WERI-Rb-1 (cell line): ENCODE results near the gene EGFR.

Experiments used
- DNase-seq: peaks from one replicate; pipeline ENCODE4 v3.0.0-alpha.2; 2020
- H3K27ac ChIP-seq: fragments of 250-450 bp; sonication (Bioruptor Pico); 2 replicates; pipeline ENCODE4 v1.5.1; 2020; ENCODE audit warnings: mild to moderate bottlenecking, moderate library complexity
- H3K27me3 ChIP-seq: fragments of 250-450 bp; sonication (Bioruptor Pico); 2 replicates; pipeline ENCODE4 v1.5.1; 2021; ENCODE audit warnings: mild to moderate bottlenecking, low read depth, moderate library complexity; ENCODE audit not compliant: insufficient read depth, severe bottlenecking
- H3K36me3 ChIP-seq: fragments of 250-450 bp; sonication (Bioruptor Pico); 2 replicates; pipeline ENCODE4 v1.5.1; 2020; ENCODE audit warnings: mild to moderate bottlenecking, moderate library complexity
- H3K4me3 ChIP-seq: 2 replicates; pipeline ENCODE4 v1.5.1; 2011; ENCODE audit warnings: low read depth, mild to moderate bottlenecking, control low read depth, low read length
- H3K9me3 ChIP-seq: fragments of 250-450 bp; sonication (Bioruptor Pico); 2 replicates; pipeline ENCODE4 v1.5.1; 2021; ENCODE audit warnings: mild to moderate bottlenecking, moderate library complexity; ENCODE audit not compliant: severe bottlenecking
- CTCF ChIP-seq: IDR thresholded peaks from 2 replicates; pipeline ENCODE4 v1.5.1; 2011; ENCODE audit warnings: low read depth, mild to moderate bottlenecking, control low read depth, inconsistent platforms, low read length

Gene EGFR

GRCh38 chr7:54989453-54990225, 29.2 kb upstream of the EGFR start:
- DNase-seq = no peak
- no peak overlapping the region for H3K27ac ChIP-seq
- H3K36me3 ChIP-seq = no peaks in the 10 kb centered on the region
- no peak for TF ChIP-seq CTCF
- H3K9me3 ChIP-seq = no peaks in the 10 kb centered on the region
- H3K27me3 ChIP-seq = peaks cover 3% of the 10 kb centered on the region
- H3K4me3 ChIP-seq = no peak overlapping the region

GRCh38 chr7:54991341-54991740, 27.5 kb upstream of the EGFR start:
- Histone ChIP-seq H3K9me3 (no peaks in the 10 kb centered on the region), H3K27ac (no peak overlapping the region), H3K4me3 (no peak overlapping the region), H3K27me3 (peaks cover 3% of the 10 kb centered on the region), H3K36me3 (no peaks in the 10 kb centered on the region)
- no peak for DNase-seq
- TF ChIP-seq CTCF = no peak

GRCh38 chr7:54992871-54993475, 25.8 kb upstream of the EGFR start:
- no peak for DNase-seq
- Histone ChIP-seq H3K36me3 (no peaks in the 10 kb centered on the region), H3K27me3 (no peaks in the 10 kb centered on the region), H3K27ac (no peak overlapping the region), H3K4me3 (no peak overlapping the region), H3K9me3 (no peaks in the 10 kb centered on the region)
- no peak for TF ChIP-seq CTCF

- DNase-seq = no peak
- Histone ChIP-seq H3K9me3 (no peaks in the 10 kb centered on the region), H3K27ac (no peak overlapping the region), H3K4me3 (no peak overlapping the region), H3K36me3 (no peaks in the 10 kb centered on the region), H3K27me3 (no peaks in the 10 kb centered on the region)
- TF ChIP-seq CTCF = no peak
Measured at GRCh38 chr7:54995166-54995565, 23.7 kb upstream of the EGFR start.

- no peak overlapping the region for H3K4me3 ChIP-seq
Measured at GRCh38 chr7:54995610-54996363, 23.0 kb upstream of the EGFR start.

More at GRCh38 chr7:54995610-54996363, 23.0 kb upstream of the EGFR start:
- Histone ChIP-seq H3K9me3 (no peaks in the 10 kb centered on the region), H3K36me3 (no peaks in the 10 kb centered on the region), H3K27me3 (no peaks in the 10 kb centered on the region), H3K27ac (no peak overlapping the region)
- no peak for DNase-seq
- TF ChIP-seq CTCF = no peak
